T-helper 1 cell treated with Interleukin-12 subunit alpha and Interleukin-12 subunit beta and Interleukin-4 antibody, amounts not matched to agents 30 ng/mL and 1 ng/mL, for 36 hours (primary cell): Measurements from ENCODE around the gene DEK. TPM values are rescaled to one million over a fixed set of nuclear protein-coding genes. Genes with fewer than 3 reads are reported as not detected.

Experiments
- intact Hi-C: fragments of 100-400 bp; cut with micrococcal nuclease; formaldehyde crosslinking; loops from one replicate; pipeline ENCODE4 v1.15.1; 2024
- total RNA-seq: library from RNA; stranded (reverse); gene quantifications from 2 replicates; pipeline ENCODE4 v1.2.3, GENCODE V29; 2022

DEK gene
- total RNA-seq, 1 donor from 2014 or later, result 149 TPM

DNA sequence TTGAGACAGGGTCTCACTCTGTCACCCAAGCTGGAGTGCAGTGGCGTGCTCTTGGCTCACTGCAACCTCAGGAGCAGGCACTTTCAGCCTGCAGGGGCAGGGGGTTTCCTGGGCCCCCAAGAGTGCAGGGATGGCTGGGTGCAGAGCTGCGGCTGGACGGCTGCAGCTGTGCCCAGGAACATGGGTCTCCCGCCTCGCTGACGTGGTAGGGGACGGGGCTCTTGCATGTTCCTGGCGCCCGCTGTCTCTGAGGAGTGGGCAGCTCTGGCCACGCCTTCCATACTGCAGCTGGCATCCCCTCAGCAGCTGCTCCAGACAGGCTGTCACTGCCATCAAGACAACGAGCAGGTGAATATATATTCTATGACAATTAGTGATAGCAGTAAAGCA is 2.2 kb upstream of the DEK start:
- intact Hi-C loops, result loop anchor here (10.0 kb wide), 2 partner anchors 1502 to 1938 kb away; partner anchors contain the start of gene ATXN1

DNA sequence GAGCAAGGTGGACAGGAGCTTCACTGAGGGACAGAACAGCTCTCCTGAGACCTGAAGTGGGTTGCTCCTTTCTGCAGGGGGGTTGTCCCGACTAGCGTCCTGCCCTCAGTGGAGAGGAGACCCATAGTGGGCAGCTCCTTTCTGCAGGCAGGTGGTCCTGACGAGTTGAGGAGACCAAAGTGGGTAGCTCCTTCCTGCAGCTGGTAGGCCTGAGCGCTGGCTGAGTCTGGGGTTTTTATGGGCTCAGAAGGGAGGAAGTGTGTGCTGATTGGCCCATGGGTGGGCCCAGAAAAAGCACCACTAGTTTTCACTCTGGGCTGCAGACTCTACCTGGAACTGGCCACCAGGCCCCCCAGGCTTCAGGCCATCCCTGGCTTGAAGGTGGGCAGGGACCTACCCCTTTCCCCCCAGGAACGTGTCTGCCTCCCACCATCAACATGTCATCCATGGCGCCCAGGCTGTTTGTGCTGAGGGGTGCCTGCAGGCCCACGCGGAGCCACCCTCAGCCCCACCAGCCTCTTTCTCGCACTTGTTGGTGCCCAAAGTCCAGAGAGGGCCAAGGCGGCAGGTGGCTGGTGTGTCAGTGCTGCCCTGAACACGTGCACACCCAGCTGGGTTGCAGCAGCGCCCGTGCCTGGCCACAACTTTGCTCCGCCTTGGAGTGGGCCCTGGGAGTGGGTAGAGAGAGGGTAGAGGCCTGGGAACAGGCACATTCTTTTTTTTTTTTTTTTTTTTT is 1.6 kb upstream of the DEK start:
- intact Hi-C loops, result loop anchor here (2.0 to 10.0 kb wide), 4 partner anchors 143 to 1939 kb away; partner anchors contain the start of genes ATXN1 and NHLRC1

DNA sequence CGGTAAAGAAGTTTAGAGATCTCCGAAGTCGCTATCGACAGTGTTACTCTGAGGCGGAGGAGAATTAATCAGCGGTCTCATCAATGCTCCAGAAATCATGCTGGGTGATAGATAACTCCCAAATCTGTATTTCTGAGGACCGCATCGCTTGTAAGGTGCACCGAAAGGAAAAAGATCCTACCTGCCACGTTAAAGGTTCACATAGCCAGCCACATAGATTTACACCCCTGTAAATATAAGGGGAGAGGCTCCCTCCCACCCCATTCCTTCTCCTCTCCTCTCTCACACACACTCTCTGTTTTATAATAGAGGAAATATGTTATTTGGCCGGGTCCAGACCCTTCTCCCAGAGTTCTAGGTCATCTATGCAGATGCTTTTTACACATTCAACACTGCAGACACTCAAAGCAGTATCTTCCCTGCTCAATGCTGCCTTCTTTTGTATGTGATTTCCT is 620 bp upstream of the DEK start:
- intact Hi-C loops, result loop anchor here (1.0 to 10.0 kb wide), 8 partner anchors 142 to 1940 kb away; partner anchors contain the start of genes ATXN1, FAM8A1, NHLRC1 and NUP153

DNA sequence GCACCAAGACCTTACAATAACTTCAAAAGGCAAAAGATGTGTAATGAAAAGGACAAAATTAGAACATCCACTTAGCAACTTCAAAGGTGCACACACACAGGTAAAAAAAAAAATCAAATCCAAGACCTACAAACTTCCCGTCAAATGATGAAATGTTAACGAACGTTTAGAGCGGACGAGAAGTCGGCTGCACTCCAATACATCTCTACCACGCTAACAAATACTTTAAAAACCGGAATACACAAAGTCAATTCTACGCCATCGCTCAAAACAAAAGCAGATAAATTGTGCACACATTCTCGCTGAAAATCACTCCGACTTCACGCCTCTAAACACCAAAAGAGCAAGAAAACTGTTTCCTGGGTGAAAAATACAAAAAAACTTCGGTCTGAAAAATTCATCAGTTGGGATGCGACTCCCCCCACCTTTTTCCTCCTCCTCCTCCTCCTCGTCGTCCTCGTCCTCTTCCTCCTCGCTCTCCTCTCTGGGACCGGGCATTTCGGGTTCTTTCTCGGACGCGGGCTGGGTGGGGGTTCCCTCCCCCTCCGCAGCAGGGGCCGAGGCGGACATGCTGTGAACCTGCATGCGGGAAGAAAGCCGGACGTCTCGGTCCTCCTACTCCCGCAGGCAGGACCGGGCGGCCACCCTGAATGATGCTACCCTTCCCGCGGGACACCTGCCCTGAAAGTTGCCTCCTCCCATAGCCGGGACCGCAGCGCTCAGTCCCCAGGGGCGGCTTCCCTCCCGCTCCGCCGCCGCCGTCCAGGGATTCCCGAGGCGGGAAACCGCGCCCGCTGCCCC is 712 bp downstream of the DEK start:
- intact Hi-C loops, result loop anchor here (1.0 to 10.0 kb wide), 11 partner anchors 17 to 1941 kb away; partner anchors contain the start of genes ATXN1, FAM8A1, KDM1B and NHLRC1

DNA sequence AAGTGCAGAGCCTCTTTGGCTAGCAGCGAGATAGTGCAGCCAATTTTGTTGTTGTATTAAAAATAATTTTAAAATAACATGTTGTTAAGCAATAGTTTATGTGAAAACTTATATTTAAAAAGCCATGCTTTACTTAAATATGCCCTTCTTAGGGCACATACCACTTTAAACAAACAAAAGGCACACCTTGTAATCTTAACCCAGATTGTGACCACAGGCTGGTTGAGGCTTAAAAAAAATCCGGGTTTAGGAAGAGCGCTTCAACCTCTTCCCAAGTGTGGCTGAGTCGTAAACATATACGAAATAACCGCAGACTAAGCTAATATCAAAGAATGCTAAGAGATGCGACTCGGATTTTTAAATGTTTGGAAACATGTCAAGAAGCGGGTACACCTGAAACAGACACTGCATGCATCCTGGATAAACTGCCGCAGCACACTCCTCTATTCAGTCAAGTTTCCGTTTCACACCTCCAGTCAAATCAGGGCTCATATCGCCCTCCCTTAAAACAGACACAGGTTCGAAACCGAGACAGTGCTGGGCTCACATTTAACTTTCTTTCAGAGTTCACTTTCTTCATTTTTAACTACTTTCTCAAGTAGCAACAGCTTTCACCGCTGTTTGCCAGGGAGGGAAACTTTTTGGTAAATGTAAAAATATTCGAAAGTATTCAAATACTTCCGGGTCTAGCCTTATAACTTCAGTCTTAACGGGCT is 1.5 kb downstream of the DEK start:
- intact Hi-C loops, result loop anchor here (1.0 to 10.0 kb wide), 6 partner anchors 17 to 1942 kb away; partner anchors contain the start of genes ATXN1, FAM8A1, KDM1B and TPMT

DNA sequence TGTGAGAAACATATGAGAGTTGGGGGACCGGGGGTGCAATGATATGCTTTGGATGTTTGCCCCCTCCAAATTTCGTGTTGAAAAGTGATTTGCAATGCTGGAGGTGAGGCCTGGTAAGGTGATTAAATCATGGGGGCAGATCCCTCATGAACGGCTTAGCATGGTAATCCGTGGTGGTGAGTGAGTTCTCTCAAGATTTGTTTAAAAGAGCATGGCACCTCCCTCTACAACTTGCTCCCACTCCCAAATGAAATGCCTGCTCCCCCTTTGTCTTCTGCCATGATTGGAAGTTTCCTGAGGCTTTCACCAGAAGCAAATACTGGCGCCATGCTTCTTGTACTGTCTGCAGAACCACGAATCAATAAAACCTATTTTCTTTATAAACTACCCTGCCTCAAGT is 2.5 kb downstream of the DEK start:
- intact Hi-C loops, result loop anchor here (5.0 to 10.0 kb wide), 3 partner anchors 660 to 1943 kb away; partner anchors contain the start of genes ATXN1 and FAM8A1

DNA sequence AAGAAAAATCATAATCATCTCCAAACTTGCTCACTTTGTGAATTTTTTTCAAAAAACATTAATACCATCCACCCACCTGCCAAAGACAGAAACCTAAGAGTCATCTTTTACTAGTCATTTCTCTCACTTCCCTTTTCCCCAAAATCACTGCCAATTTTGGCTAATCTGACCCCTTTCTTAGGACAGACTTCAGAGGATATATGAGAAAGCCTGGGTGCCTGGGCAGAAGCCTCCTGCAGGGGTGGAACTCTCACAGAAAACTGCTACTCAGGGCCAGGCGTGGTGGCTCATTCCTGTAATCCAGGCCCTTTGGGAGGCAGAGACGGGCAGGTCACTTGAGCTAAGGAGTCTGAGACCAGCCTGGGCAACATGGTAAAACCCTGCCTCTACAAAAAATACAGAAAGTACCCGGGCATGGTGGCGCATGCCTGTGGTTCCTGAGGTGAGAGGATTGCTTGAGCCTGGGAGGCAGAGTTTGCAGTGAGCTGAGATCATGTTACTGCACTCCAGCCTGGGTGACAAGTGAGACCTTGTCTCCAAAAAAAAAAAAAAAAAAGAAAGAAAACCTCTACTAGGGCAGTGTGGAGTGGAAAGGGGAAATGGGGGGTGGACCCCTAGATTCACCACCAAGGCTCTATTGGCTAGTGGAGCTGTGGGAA is 3.8 kb downstream of the DEK start:
- intact Hi-C loops, result loop anchor here (5.0 to 10.0 kb wide), 3 partner anchors 658 to 1944 kb away; partner anchors contain the start of genes ATXN1 and FAM8A1

DNA sequence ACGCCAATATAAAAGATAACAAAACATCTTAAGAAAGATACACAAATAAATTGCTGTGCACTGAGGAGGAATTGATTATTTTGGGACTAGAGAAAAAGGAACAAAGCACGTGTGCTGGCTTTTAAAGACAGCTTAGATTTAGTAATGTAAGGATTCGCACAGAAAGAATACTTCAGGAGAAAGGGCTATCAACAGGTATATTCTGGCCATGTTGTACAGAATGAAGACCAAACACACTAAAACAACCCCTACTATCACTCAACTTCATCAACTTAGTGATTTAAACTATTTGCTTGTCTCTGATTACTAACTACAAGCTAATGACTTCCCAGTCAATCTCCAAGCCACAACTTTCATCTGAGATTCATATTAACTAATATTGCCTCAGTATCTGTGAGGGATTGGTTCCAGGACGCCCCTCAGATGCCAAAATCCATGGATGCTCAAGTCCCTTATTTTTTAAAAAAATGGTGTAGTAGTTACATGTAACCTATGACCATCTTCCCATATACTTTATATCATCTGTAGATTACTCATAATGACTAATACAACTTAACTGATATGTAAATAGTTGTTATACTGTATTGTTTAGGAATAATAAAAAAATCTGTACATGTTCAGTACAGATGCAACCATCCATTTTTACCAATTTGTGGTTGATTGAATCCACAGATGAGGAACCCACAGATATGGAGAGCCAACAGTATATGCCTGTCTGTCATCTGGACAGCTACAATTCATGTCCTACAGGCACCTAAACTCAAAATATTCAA is 4.5 kb downstream of the DEK start:
- intact Hi-C loops, result loop anchor here (5.0 to 10.0 kb wide), 3 partner anchors 658 to 1945 kb away; partner anchors contain the start of genes ATXN1 and FAM8A1

DNA sequence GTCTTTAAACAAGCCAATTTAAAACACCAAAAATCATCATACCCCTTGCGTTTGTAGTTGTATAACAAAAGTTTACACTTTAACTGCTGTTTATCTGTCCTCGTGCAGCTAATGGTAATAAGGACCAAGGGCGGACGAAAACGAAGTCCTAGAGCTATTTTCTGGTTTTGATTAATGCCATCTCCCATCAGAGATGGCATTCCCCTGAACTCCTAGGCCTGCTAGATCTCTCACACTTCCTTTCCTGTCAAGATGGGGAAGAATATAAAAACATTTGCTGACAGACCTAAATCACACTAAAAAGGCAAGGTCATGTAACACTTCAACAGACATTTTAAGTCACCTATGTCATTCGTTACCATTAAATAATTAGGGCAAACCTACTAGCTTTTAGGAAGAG is 9.5 kb downstream of the DEK start:
- intact Hi-C loops, result no loop called here

DNA sequence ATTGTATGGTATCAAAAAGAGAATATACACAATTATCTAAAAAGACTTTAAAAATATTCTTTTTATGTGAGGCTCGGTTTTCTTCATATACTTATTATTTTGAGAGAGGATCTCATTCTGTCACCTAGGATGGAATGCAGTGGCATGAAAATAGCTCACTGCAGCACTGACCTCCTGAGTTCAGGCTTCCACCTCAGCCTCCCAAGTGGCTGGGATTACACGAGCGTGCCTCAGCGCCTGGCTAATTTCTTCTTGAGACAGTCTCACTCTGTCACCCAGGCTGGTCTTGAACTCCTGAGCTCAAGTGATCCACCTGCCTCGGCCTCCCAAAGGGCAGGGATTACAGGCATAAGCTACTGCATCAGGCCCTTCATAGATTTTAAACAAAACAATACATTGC is 10.7 kb downstream of the DEK start:
- intact Hi-C loops, result no loop called here

DNA sequence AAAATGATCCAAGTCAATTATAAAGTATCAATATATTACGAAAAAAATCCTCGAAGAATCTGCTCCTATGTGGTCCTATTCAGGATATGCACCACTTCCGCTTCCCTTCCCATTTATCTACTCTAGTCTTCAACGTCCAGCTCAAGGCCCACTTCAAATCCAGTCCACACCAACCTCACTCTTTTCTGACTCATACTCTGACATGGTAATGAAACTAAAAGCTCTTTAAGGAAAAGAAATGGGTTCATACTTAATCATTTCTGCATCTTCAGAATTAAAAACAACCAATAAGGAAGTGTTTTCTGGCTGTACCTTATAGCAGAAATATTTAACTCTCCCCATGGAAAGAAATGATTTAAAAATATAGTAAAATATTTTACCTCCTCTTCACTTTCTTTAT is 15.1 kb downstream of the DEK start:
- intact Hi-C loops, result no loop called here

DNA sequence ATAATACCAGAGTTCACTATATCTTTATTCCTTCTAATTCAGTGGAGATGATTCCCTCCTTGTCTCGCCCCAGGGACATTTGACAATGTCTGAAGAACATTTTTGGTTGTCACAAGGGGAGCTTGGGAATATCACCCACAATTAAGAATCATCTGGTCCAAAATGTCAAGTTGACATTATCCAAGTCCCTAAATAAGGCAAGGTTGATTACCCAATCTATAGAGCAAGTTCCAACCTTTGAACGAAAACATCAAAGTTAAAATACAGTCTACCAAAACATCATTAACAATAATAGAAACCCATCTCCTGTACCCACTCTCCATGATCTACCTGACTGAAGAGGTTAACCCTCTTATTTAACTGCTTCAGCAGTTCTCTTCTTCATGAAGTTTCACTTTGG is 15.6 kb downstream of the DEK start:
- intact Hi-C loops, result no loop called here

DNA sequence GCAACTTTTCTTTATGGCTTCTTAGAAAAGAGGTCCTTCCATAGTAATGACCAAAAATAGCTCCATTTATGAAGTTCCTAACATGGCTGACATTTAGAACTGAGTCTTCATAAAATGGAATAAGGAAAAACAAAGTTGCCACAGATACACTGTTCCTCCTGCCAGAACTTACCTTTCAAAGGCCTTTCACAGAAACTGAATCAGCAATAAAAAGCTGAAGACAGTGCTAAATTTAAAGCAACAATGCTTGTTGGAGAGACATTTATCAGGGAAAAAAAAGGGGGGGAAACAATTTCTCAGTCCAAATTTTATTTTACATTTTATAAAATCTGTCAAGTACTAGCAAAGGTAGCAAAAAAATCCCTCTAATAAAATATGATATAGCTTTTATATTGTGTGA is 17.3 kb downstream of the DEK start:
- intact Hi-C loops, result no loop called here

DNA sequence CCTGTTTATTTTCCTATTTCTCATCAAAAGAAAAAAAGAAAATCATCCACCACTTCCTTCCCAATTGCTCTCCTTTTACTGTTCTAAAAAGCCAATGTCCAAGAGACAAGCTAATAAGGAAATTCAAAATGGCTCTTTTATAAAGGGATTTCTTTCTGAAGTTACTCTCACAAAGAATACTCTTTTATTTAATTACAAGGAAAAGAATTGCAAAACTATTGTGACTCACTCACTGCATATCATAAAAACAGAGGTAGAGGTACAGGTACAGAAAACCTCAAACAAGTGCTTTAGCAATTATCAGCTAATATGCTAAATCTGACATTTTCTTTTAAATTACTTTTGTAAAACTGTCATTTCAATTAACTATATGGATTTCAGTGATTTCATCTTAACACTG is 18.1 kb downstream of the DEK start:
- intact Hi-C loops, result loop anchor here (1.0 kb wide), 1 partner anchor 17 kb away; no protein-coding TSS in a partner anchor

DNA sequence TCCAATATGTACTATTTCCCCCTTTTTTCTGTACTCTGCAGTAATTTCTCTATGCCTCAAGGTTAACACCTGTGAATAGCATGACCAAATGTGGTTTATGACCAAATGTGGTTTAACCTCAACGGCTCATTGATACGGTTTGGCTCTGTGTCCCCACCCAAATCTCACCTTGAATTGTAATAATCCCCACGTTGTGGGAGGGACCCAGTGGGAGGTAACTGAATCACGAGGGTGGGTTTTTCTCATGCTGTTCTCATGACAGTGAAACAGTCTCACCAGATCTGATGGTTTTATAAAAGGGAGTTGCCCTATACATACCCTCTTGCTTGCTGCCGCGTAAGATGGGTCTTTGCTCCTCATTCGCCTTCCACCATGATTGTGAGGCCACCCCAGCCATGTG is 18.7 kb downstream of the DEK start:
- intact Hi-C loops, result loop anchor here (1.0 kb wide), 1 partner anchor 18 kb away; no protein-coding TSS in a partner anchor

DNA sequence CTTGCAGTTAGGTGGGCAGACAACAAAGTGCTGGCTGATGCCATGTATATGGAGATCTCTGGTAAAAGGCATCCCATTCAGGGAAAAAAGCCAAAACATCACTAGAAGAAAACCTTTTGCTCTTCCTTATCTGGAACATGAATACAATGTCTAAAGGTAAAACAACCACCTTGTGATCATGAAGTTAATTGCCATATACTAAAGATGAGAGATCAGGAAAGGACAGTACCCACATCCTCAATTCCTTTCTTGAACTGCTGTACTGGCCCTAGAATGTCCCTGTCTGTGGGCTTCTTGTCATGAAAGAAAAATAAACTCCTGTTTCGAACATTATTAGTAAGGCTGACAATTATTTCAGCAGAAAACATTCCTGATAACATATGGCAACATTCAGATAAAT is 19.3 kb downstream of the DEK start:
- intact Hi-C loops, result no loop called here

DNA sequence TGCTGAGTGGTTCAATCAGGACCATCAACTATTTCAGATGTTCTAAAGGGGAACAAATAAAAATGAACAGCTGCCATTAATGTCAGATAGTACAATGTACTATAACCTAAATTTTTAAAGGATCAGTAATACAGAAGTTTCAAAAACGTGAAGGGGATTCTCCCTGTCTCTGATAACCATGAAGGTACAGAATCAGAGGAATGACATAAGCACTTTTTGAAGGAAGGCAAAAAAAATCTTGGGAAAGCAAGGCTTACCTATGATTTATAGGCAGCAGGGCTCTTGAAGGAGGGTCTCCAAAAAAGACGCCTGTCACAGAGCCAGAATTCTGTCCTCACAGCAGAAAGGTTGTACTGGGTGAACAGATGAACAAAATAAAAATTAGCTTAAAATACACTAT is 20.1 kb downstream of the DEK start:
- intact Hi-C loops, result loop anchor here (5.0 kb wide), 1 partner anchor 87 kb away; the partner anchor contains the start of genes KDM1B and TPMT

DNA sequence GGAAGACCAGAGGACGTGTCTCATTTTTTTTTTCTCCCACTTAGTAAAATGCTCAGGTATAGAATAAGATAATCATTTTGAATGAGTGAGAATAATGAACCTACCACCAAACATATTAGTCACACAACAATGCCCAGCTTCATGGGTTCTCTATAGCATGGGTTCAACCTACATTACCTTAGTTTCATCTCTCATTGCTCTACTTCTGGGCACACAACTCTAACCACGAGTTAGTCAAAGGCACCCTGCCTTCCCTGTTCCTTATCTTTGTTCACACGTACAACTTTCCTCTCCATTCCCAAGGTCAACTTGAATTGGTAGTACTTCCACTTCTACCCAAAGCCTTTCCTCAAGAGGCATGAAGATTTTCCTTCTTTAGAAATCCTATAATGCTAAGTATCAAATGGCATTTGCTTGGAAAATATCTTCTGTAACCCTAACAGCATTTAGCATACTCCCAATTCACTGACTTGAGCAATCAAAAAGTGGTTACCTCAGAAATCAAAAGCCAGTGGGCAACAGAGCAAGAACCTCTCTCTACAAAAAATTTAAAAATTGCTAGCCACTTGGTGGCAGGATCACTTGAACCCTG is 20.9 kb downstream of the DEK start:
- intact Hi-C loops, result loop anchor here (5.0 kb wide), 1 partner anchor 86 kb away; the partner anchor contains the start of genes KDM1B and TPMT
